AG04450 (cell line): ENCODE measurements around the gene HS3ST5. TPM values are rescaled to one million over a fixed set of nuclear protein-coding genes. Genes with fewer than 3 reads are reported as not detected.

Experiments
- CTCF ChIA-PET: fragments of 300-600, 350-600 bp; formaldehyde crosslinking; extraction: SDS; loops from one replicate; lab custom pipeline; 2022; ENCODE audit warnings: antibody characterized with exemption, inconsistent platforms; lab: Charles Lee
- POLR2A ChIA-PET: fragments of 350-600 bp; formaldehyde crosslinking; extraction: SDS; loops from one replicate; lab custom pipeline; 2021; ENCODE audit warnings: antibody characterized with exemption, inconsistent platforms; lab: Yijun Ruan, JAX
- DNase-seq: peaks from one replicate; pipeline ENCODE4 v3.0.0-alpha.2; 2011; ENCODE audit warnings: low read depth, low spot score
- H3K27ac ChIP-seq: one replicate; pipeline ENCODE4 v1.5.1; 2012; ENCODE audit warnings: low read depth, low read length, control low read depth
- H3K27me3 ChIP-seq: one replicate; pipeline ENCODE4 v1.6.0; 2012; ENCODE audit warnings: low read length; ENCODE audit not compliant: control insufficient read depth, insufficient read depth
- H3K4me3 ChIP-seq: 2 replicates; pipeline ENCODE4 v1.5.1; 2011; ENCODE audit warnings: mild to moderate bottlenecking, low read depth, low read length, control low read depth
- H3K9me3 ChIP-seq: 2 replicates; pipeline ENCODE4 v1.5.1; 2012; ENCODE audit warnings: low read length; ENCODE audit not compliant: control insufficient read depth, insufficient read depth
- polyA plus RNA-seq: library from polyadenylated mRNA; depleted of rRNA; stranded (reverse); fragments of >200 nt; gene quantifications from 2 replicates; pipeline ENCODE4 v1.2.3, GENCODE V29; 2011
- small RNA-seq: library from RNA; depleted of rRNA; stranded (forward); fragments of <200 nt; gene quantifications from one replicate; pipeline ENCODE3, GENCODE V24; 2012; ENCODE audit warnings: low read depth; ENCODE audit not compliant: insufficient read length
- TF ChIP-seq, protein P1 (sequence below): IDR thresholded peaks from 2 replicates; pipeline ENCODE4 v1.5.1; 2011; ENCODE audit warnings: low read depth, low read length, control low read depth, inconsistent platforms

Gene HS3ST5
- polyA plus RNA-seq, 1 experiment: not detected

DNA sequence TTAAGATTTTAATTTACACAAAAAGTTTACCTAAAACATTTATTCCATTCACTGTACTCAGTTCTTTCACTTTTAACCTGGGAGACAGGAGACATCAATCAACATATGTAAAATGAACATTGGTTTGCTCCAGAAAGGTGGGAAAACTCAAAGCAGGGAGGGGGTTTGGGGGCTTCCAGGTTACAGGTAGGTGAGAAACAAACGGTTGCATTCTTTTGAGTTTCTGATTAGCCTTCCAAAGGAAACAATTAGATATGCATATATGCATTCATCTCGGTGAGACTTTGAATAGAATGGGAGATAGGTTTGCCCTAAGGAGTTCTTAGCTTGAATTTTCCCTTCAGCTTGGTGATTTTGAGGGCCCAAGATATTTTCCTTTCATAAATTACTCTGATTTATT is 333.6 kb downstream of the HS3ST5 start:
- H3K27ac ChIP-seq: no peak overlapping the region
- TF ChIP-seq, protein P1, sequence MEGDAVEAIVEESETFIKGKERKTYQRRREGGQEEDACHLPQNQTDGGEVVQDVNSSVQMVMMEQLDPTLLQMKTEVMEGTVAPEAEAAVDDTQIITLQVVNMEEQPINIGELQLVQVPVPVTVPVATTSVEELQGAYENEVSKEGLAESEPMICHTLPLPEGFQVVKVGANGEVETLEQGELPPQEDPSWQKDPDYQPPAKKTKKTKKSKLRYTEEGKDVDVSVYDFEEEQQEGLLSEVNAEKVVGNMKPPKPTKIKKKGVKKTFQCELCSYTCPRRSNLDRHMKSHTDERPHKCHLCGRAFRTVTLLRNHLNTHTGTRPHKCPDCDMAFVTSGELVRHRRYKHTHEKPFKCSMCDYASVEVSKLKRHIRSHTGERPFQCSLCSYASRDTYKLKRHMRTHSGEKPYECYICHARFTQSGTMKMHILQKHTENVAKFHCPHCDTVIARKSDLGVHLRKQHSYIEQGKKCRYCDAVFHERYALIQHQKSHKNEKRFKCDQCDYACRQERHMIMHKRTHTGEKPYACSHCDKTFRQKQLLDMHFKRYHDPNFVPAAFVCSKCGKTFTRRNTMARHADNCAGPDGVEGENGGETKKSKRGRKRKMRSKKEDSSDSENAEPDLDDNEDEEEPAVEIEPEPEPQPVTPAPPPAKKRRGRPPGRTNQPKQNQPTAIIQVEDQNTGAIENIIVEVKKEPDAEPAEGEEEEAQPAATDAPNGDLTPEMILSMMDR: no peak
- ChIA-PET POLR2A (no interaction called here), CTCF (interaction anchor here (1.5 kb wide), 1 partner anchor 14 kb away, joined by 9 read pairs; no protein-coding TSS in a partner anchor)
- H3K27me3 ChIP-seq: no peaks in the 10 kb centered on the region
- DNase-seq: no peak
- H3K9me3 ChIP-seq: no peaks in the 10 kb centered on the region
- no peak overlapping the region for H3K4me3 ChIP-seq

DNA sequence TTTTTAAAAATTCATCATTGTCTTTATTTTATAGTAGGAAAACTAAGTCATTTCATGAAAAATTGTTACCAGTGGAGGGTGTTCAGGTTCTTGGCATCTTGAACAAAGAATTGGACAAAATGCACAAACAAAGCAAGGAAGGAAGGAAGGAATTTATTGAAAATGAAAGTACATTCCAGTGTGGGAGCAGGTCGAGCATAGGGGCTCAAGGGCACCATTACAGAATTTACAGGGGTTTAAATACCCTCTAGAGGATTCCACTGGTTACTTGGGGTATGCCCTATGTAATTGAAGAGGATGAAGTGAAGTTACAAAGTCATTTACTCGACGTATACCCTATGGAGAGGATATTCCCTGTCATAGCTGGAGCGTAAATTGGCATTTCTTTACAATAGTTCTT is 334.5 kb downstream of the HS3ST5 start:
- Histone ChIP-seq H3K9me3 (no peaks in the 10 kb centered on the region), H3K27me3 (no peaks in the 10 kb centered on the region), H3K27ac (no peak overlapping the region), H3K4me3 (no peak overlapping the region)
- POLR2A ChIA-PET: no interaction called here
- no peak for DNase-seq
- TF ChIP-seq, protein P1: no peak
- CTCF ChIA-PET: no interaction called here

DNA sequence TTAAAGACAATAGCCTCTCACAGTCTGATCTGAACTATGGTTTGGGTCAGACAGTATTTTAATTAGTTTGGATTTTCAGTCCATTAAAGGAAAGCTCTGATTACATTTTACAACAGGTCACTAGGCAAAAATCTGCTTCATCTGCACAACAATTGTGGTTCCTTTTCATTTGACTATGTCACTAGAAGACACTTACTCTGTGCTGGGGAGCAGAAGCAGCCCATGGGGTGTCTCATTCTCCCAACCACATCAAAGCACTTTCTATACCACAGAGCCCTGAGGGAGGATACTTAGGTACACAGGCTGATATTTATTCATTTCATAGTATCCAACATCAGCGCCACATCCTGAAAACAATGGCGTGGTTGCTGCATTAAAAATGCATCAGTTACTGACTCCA is 335.3 kb downstream of the HS3ST5 start:
- ChIA-PET CTCF (interaction anchor here (1.2 kb wide), 1 partner anchor 101 kb away, joined by 4 read pairs; no protein-coding TSS in a partner anchor), POLR2A (no interaction called here)
- no peaks in the 10 kb centered on the region for H3K9me3 ChIP-seq
- TF ChIP-seq, protein P1: no peak
- no peak for DNase-seq
- no peak overlapping the region for H3K27ac ChIP-seq
- no peak overlapping the region for H3K4me3 ChIP-seq
- H3K27me3 ChIP-seq: no peaks in the 10 kb centered on the region

Small RNA genes within 50 kb of the gene (small RNA-seq; reads per million reads assigned to genes)
- gene RNA5SP213: not detected
